Measurements from ENCODE around the gene COPZ1. TPM values are rescaled to one million over a fixed set of nuclear protein-coding genes. Genes with fewer than 3 reads are reported as not detected.

COPZ1 gene
- total and polyA plus RNA-seq, 2 donors (not counting 3 experiments of a cell fraction or from before 2014, with no cell fraction given), result 143 to 174 TPM

DNA sequence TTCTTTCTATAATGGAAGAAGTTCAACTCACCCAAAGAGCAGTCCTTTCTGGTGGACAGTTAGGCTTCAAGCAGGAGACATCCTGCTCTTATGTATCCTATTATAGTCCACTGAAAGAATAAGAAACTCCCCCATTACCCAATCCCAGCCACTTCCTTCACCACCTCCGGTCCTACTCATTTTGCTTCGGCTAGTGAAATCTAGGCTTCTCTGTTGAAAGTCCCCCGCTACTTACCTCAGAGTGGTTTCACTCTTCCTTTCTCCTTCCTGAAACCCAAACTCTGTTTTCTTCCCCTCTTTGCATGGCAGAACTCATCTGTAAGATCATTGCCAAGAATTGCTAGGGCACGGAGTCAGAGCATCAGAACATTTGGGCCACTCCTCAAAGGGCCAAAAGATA is 39.5 kb downstream of the COPZ1 start, which contains the start of gene GPR84:
TSS of gene GPR84 (minus strand) at position 74 of the 400 bp plus-strand sequence. CDS start 635 bp downstream, outside the sequence.
- H3K79me2 ChIP-seq (ENCODE audit: control insufficient read depth, insufficient read depth, low read length), result no peaks in the 10 kb centered on the region
- FAIRE-seq (no peak), DNase-seq (ENCODE audit: low read depth, low spot score) (no peak)
- no peak within 1 kb of the TSS for H3K4me2 ChIP-seq (ENCODE audit: insufficient read depth, low read length)
- BruUV-seq (replicated peaks), result no TSS peak
- no peaks in the 10 kb centered on the region for H4K20me1 ChIP-seq (replicated peaks; ENCODE audit: control insufficient read depth, extremely low read depth, insufficient read depth, low read length)
- H3K27me3 ChIP-seq (ENCODE audit: control insufficient read depth in 2 of 2, insufficient read depth in 2 of 2, low read length in 2 of 2), result no peaks in the 10 kb centered on the region
- intact Hi-C loops (cut with micrococcal nuclease), result loop anchor here (10.0 kb wide), 1 partner anchor 360 kb away; the partner anchor contains the start of genes HOXC8 and HOXC9
- TF ChIP-seq POLR2A (IDR thresholded peaks at IDR 0.05; ENCODE audit: low read depth, low read length) (no peak), POLR2AphosphoS5 (IDR thresholded peaks at IDR 0.05; ENCODE audit: insufficient read depth, low read depth, low read length) (no peak), GATA2 (IDR thresholded peaks at IDR 0.05; ENCODE audit: insufficient read depth, insufficient read length, low read depth, low read length) (no peak), EZH2 (IDR thresholded peaks at IDR 0.05; ENCODE audit: borderline replicate concordance, low read depth, low read length, severe bottlenecking) (no peak)
- no peaks in the 10 kb centered on the region for H3K9me3 ChIP-seq (replicated peaks; ENCODE audit: control insufficient read depth, insufficient read depth, low read length)
- no peaks in the 10 kb centered on the region for H3K9me1 ChIP-seq (replicated peaks; ENCODE audit: control insufficient read depth, extremely low read depth, insufficient read depth, low read length)
- peaks cover 30% of the 10 kb centered on the region for H3K4me1 ChIP-seq (ENCODE audit: control insufficient read depth, extremely low read depth, insufficient read depth, low read length)
- no peak within 1 kb of the TSS for H3K27ac ChIP-seq (ENCODE audit: insufficient read depth, low read depth, low read length)
- no peak within 1 kb of the TSS for H2AFZ ChIP-seq (ENCODE audit: low read depth, low read length)
- dilution Hi-C loops (cut with MboI; ENCODE audit: extremely low pct_ligation_motif_present, low sequenced_read_pairs), result no loop called here
- ChIA-PET POLR2A (no interaction called here), CTCF (no interaction called here)
- no peak within 1 kb of the TSS for H3K9ac ChIP-seq (replicated peaks; ENCODE audit: extremely low read depth, insufficient read depth, low read length)
- H3K36me3 ChIP-seq (ENCODE audit: control insufficient read depth in 2 of 2, extremely low read depth in 1 of 2, insufficient read depth in 2 of 2, low read length in 2 of 2), result no peaks in the 10 kb centered on the region
- no peak within 1 kb of the TSS for H3K4me3 ChIP-seq (replicated peaks in 1 of 3; ENCODE audit: insufficient read depth in 1 of 3, low read depth in 1 of 3, low read length in 3 of 3)

GRCh38 chr12:54368025-54368708 is 43.2 kb downstream of the COPZ1 start:
- H3K27ac ChIP-seq (ENCODE audit: insufficient read depth, low read depth, low read length), result no peak overlapping the region
- no TSS peak for BruUV-seq (replicated peaks)
- no peaks in the 10 kb centered on the region for H3K27me3 ChIP-seq (ENCODE audit: control insufficient read depth in 2 of 2, insufficient read depth in 2 of 2, low read length in 2 of 2)

More at GRCh38 chr12:54368025-54368708, 43.2 kb downstream of the COPZ1 start:
- intact Hi-C loops (cut with micrococcal nuclease) (loop anchor here (1.0 to 10.0 kb wide), 4 partner anchors 73 to 363 kb away; partner anchors contain the start of genes HOXC8 and HOXC9), dilution Hi-C loops (cut with MboI; ENCODE audit: extremely low pct_ligation_motif_present, low sequenced_read_pairs) (no loop called here)
- FAIRE-seq (no peak), DNase-seq (ENCODE audit: low read depth, low spot score) (no peak)
- Histone ChIP-seq H2AFZ (ENCODE audit: low read depth, low read length) (peak overlapping the region; percentile 59), H3K9me1 (replicated peaks; ENCODE audit: control insufficient read depth, extremely low read depth, insufficient read depth, low read length) (no peaks in the 10 kb centered on the region), H3K9me3 (replicated peaks; ENCODE audit: control insufficient read depth, insufficient read depth, low read length) (no peaks in the 10 kb centered on the region), H3K4me1 (ENCODE audit: control insufficient read depth, extremely low read depth, insufficient read depth, low read length) (peaks cover 33% of the 10 kb centered on the region), H3K9ac (replicated peaks; ENCODE audit: extremely low read depth, insufficient read depth, low read length) (no peak overlapping the region), H3K79me2 (ENCODE audit: control insufficient read depth, insufficient read depth, low read length) (no peaks in the 10 kb centered on the region), H3K4me3 (replicated peaks in 1 of 3; ENCODE audit: insufficient read depth in 1 of 3, low read depth in 1 of 3, low read length in 3 of 3) (no peak overlapping the region), H3K36me3 (ENCODE audit: control insufficient read depth in 2 of 2, extremely low read depth in 1 of 2, insufficient read depth in 2 of 2, low read length in 2 of 2) (no peaks in the 10 kb centered on the region), H4K20me1 (replicated peaks; ENCODE audit: control insufficient read depth, extremely low read depth, insufficient read depth, low read length) (no peaks in the 10 kb centered on the region), H3K4me2 (ENCODE audit: insufficient read depth, low read length) (peak overlapping the region; percentile 68)
- TF ChIP-seq EZH2 (IDR thresholded peaks at IDR 0.05; ENCODE audit: borderline replicate concordance, low read depth, low read length, severe bottlenecking), result peak; percentile 32
- TF ChIP-seq, protein P1, sequence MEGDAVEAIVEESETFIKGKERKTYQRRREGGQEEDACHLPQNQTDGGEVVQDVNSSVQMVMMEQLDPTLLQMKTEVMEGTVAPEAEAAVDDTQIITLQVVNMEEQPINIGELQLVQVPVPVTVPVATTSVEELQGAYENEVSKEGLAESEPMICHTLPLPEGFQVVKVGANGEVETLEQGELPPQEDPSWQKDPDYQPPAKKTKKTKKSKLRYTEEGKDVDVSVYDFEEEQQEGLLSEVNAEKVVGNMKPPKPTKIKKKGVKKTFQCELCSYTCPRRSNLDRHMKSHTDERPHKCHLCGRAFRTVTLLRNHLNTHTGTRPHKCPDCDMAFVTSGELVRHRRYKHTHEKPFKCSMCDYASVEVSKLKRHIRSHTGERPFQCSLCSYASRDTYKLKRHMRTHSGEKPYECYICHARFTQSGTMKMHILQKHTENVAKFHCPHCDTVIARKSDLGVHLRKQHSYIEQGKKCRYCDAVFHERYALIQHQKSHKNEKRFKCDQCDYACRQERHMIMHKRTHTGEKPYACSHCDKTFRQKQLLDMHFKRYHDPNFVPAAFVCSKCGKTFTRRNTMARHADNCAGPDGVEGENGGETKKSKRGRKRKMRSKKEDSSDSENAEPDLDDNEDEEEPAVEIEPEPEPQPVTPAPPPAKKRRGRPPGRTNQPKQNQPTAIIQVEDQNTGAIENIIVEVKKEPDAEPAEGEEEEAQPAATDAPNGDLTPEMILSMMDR (IDR thresholded peaks at IDR 0.05; ENCODE audit: extremely low read depth in 1 of 2, insufficient read depth in 1 of 2, low read depth in 1 of 2, low read length in 2 of 2), result no peak
- no peak for TF ChIP-seq JUN (IDR thresholded peaks at IDR 0.05; ENCODE audit: borderline replicate concordance, insufficient read depth, insufficient read length, low read depth)
- TF ChIP-seq FOS (IDR thresholded peaks at IDR 0.05; ENCODE audit: borderline replicate concordance, insufficient read depth, low read length), result no peak
- POLR2A ChIA-PET, result interaction anchor here (1.0 to 1.1 kb wide), 2 partner anchors 81 to 88 kb away, joined by 4 read pairs; partner anchors contain the start of genes CBX5 and HNRNPA1
- CTCF ChIA-PET, result interaction anchor here (0.9 to 1.8 kb wide), 24 partner anchors 9 to 167 kb away, joined by 3 to 34 read pairs (median 4); partner anchors contain the start of gene COPZ1

Measured in endothelial cell of umbilical vein (primary cell).